SK-N-SH (cell line): ENCODE measurements around the gene RPRD2. TPM values are rescaled to one million over a fixed set of nuclear protein-coding genes. Genes with fewer than 3 reads are reported as not detected.

Source experiments
- CTCF ChIA-PET: fragments of 300-600, 350-600 bp; formaldehyde crosslinking; extraction: SDS; loops from one replicate; lab custom pipeline; 2021; lab: Yijun Ruan, JAX
- POLR2A ChIA-PET: fragments of 350-600 bp; sonication (Branson Sonifier 250); formaldehyde crosslinking; extraction: SDS; loops from one replicate; lab custom pipeline; 2020; ENCODE audit warnings: antibody characterized with exemption, inconsistent platforms; lab: Yijun Ruan, JAX
- DNase-seq: peaks from one replicate; pipeline ENCODE4 v3.0.0; 2012
- H2AFZ ChIP-seq: fragments of 200-600 bp; sonication (generic); 2 replicates; pipeline ENCODE4 v1.8.1; 2016; ENCODE audit warnings: antibody characterized with exemption, mild to moderate bottlenecking, low read depth
- H3F3A ChIP-seq: fragments of 200-600 bp; sonication (generic); replicated peaks from 2 replicates; pipeline ENCODE3; 2016; ENCODE audit warnings: antibody characterized with exemption, mild to moderate bottlenecking; ENCODE audit not compliant: insufficient read depth
- H3K27ac ChIP-seq, 2 experiments: fragments of 200-500 bp in 1 of 2; fragments of 200-600 bp in 1 of 2; sonication (Bioruptor generic) in 1 of 2; sonication (generic), shearing (Covaris generic) in 1 of 2; 2 replicates each; pipeline versions ENCODE4 v1.5.1 to v1.6.1; 2014 to 2016; ENCODE audit warnings: low read depth in 2 of 2, inconsistent platforms in 1 of 2, low read length in 1 of 2, mild to moderate bottlenecking in 1 of 2, mixed read lengths in 1 of 2
- H3K27me3 ChIP-seq: fragments of 200-600 bp; sonication (generic), shearing (Covaris generic); 2 replicates; pipeline ENCODE4 v1.6.1; 2016; ENCODE audit warnings: mixed run types; ENCODE audit not compliant: insufficient read depth
- H3K36me3 ChIP-seq, 2 experiments: fragments of 200-500 bp in 1 of 2; fragments of 200-600 bp in 1 of 2; sonication (Bioruptor generic) in 1 of 2; sonication (generic) in 1 of 2; replicated peaks in 1 of 2; 2 replicates each; pipeline versions ENCODE3 to v1.5.1; 2014 to 2016; ENCODE audit warnings: low read length in 1 of 2, mild to moderate bottlenecking in 1 of 2; ENCODE audit not compliant: insufficient read depth in 2 of 2, control insufficient read depth in 1 of 2
- H3K4me1 ChIP-seq, 2 experiments: fragments of 200-500 bp in 1 of 2; fragments of 200-600 bp in 1 of 2; sonication (Bioruptor generic) in 1 of 2; sonication (generic), shearing (Covaris generic) in 1 of 2; 2 replicates each; pipeline versions ENCODE4 v1.5.1 to v1.6.1; 2014 to 2016; ENCODE audit warnings: low read depth in 1 of 2, low read length in 1 of 2, mixed run types in 1 of 2; ENCODE audit not compliant: insufficient read depth in 2 of 2, control insufficient read depth in 1 of 2
- H3K4me2 ChIP-seq: fragments of 200-600 bp; sonication (generic), shearing (Covaris generic); 2 replicates; pipeline ENCODE4 v1.6.1; 2017; ENCODE audit warnings: mixed run types
- H3K4me3 ChIP-seq, 2 experiments: fragments of 200-500 bp in 1 of 2; fragments of 200-600 bp in 1 of 2; sonication (Bioruptor generic) in 1 of 2; sonication (generic), shearing (Covaris generic) in 1 of 2; 2 replicates each; pipeline versions ENCODE4 v1.5.1 to v1.8.1; 2014 to 2016; ENCODE audit warnings: low read depth in 2 of 2, inconsistent platforms in 1 of 2, low read length in 1 of 2, mild to moderate bottlenecking in 1 of 2, mixed read lengths in 1 of 2, moderate library complexity in 1 of 2
- H3K79me2 ChIP-seq: fragments of 200-600 bp; sonication (generic); 2 replicates; pipeline ENCODE4 v1.8.1; 2017; ENCODE audit warnings: mild to moderate bottlenecking; ENCODE audit not compliant: insufficient read depth
- H3K9ac ChIP-seq: fragments of 200-600 bp; sonication (generic); 2 replicates; pipeline ENCODE4 v1.6.1; 2017; ENCODE audit warnings: mixed run types
- H3K9me2 ChIP-seq: fragments of 200-600 bp; sonication (generic); 2 replicates; pipeline ENCODE4 v1.6.1; 2017; ENCODE audit warnings: mixed run types
- H3K9me3 ChIP-seq: fragments of 200-600 bp; sonication (generic); 2 replicates; pipeline ENCODE4 v1.6.1; 2017; ENCODE audit warnings: mixed run types, mild to moderate bottlenecking, moderate library complexity
- H4K20me1 ChIP-seq: fragments of 200-600 bp; sonication (generic); 2 replicates; pipeline ENCODE4 v1.6.1; 2017; ENCODE audit warnings: mild to moderate bottlenecking, mixed run types; ENCODE audit not compliant: insufficient read depth
- ELF1 ChIP-seq: IDR thresholded peaks from 2 replicates; pipeline ENCODE4 v1.4.0; 2012
- EZH2phosphoT487 ChIP-seq: fragments of 200-600 bp; sonication (generic); IDR thresholded peaks from 2 replicates; pipeline ENCODE4 v1.6.1; 2017; ENCODE audit warnings: low read depth, mixed run types, mild to moderate bottlenecking, antibody characterized with exemption, moderate library complexity, borderline replicate concordance
- FOXM1 ChIP-seq: IDR thresholded peaks from 2 replicates; pipeline ENCODE4 v1.4.0; 2012; ENCODE audit warnings: low read depth, mild to moderate bottlenecking
- GABPA ChIP-seq: IDR thresholded peaks from 2 replicates; pipeline ENCODE4 v1.4.0; 2012; ENCODE audit warnings: low read depth, mild to moderate bottlenecking
- IRF3 ChIP-seq: fragments of 150-350 bp; IDR thresholded peaks from 2 replicates; pipeline ENCODE4 v1.6.1; 2016; ENCODE audit warnings: mild to moderate bottlenecking, low read depth, low read length
- MAX ChIP-seq: IDR thresholded peaks from 2 replicates; pipeline ENCODE4 v1.4.0; 2012; ENCODE audit warnings: low read depth
- NFIC ChIP-seq: IDR thresholded peaks from 2 replicates; pipeline ENCODE4 v1.4.0; 2012; ENCODE audit warnings: borderline replicate concordance
- PBX3 ChIP-seq: IDR thresholded peaks from 2 replicates; pipeline ENCODE4; 2012
- RFX5 ChIP-seq: IDR thresholded peaks from 2 replicates; pipeline ENCODE4 v1.6.1; 2012; ENCODE audit warnings: mild to moderate bottlenecking, improper control_type of control experiment, low read length
- SIN3A ChIP-seq: IDR thresholded peaks from 2 replicates; pipeline ENCODE4 v1.6.1; 2012; ENCODE audit warnings: low read depth, mild to moderate bottlenecking, low read length, moderate library complexity, borderline replicate concordance
- SMC3 ChIP-seq: IDR thresholded peaks from 2 replicates; pipeline ENCODE4 v1.6.1; 2012; ENCODE audit warnings: low read depth, low read length, improper control_type of control experiment
- ZBTB33 ChIP-seq: IDR thresholded peaks from 2 replicates; pipeline ENCODE4 v1.4.0; 2012; ENCODE audit warnings: low read depth, borderline replicate concordance
- WGBS: methylation state at CpG from one replicate; pipeline ENCODE4 v1.1.6; 2017; ENCODE audit warnings: low lambda C conversion rate; 5-methylcytosine and 5-hydroxymethylcytosine counted together
- polyA plus RNA-seq, 3 experiments: library from polyadenylated mRNA; depleted of rRNA; stranded (reverse); fragments of >200 nt; gene quantifications; 2 replicates each; pipeline ENCODE4 v1.2.3, GENCODE V29; 2012

Gene RPRD2
- polyA plus RNA-seq, 1 of the 3 experiments (the other 2 are of a cell fraction) = 9.2 TPM

- Histone ChIP-seq H3K4me2 (no peak overlapping the region), H4K20me1 (no peaks in the 10 kb centered on the region), H3K9me3 (no peaks in the 10 kb centered on the region), H3K9me2 (no peaks in the 10 kb centered on the region), H3K27me3 (no peaks in the 10 kb centered on the region), H3F3A (peaks cover 5% of the 10 kb centered on the region), H3K9ac (no peak overlapping the region), H3K4me1 (peaks cover 6 to 13% of the 10 kb centered on the region in 2 experiments; a peak in 2 of 4 replicates), H3K4me3 (no peak overlapping the region), H3K36me3 (peaks cover 4 to 16% of the 10 kb centered on the region in 2 experiments), H2AFZ (no peak overlapping the region), H3K27ac (no peak overlapping the region), H3K79me2 (peaks cover 13% of the 10 kb centered on the region)
- POLR2A ChIA-PET = no interaction called here
- WGBS = 73% methylated on average over 3 of the region's 6 CpGs
- no peak for DNase-seq
- CTCF ChIA-PET = interaction anchor here (0.8 to 1.0 kb wide), 2 partner anchors 27 to 28 kb away, joined by 3 read pairs; no protein-coding TSS in a partner anchor
- no peak for TF ChIP-seq MAX
- no peak for TF ChIP-seq SIN3A
- no peak for TF ChIP-seq GABPA
- no peak for TF ChIP-seq PBX3
- no peak for TF ChIP-seq RFX5
- TF ChIP-seq ZBTB33 = no peak
- no peak for TF ChIP-seq NFIC
- no peak for TF ChIP-seq FOXM1
- TF ChIP-seq ELF1 = no peak
- TF ChIP-seq SMC3 = no peak
- no peak for TF ChIP-seq IRF3
- no peak for TF ChIP-seq EZH2phosphoT487
These were observed 141.5 kb downstream of the RPRD2 start for GRCh38 chr1:150505431-150505830.
